Measurements from ENCODE around the gene CD81.

DNA sequence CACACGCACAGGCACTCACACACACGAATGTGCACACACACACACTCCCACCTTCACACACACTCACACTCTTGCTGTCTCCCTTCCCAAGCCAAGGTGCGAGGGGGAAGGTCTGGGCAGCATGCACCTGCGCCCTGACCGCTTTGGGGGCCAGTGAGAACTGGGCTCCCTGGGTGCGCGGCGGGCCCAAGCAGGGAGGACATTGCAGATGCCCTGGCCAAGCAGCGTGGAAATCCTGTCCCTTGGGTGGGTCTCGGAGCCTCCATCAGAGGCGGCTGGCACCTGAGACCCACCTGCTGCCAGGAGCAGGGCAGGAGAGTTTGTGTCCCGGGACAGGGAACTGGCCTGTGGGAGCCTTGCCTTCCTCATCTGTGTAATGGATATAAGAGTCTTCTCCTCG is 3.3 kb downstream of the CD81 start:
- TF ChIP-seq POLR2A (IDR thresholded peaks at IDR 0.05) (no peak), CTCF (IDR thresholded peaks at IDR 0.05) (no peak)
